CD4-positive, alpha-beta memory T cell (primary cell): Measurements from ENCODE around the gene FHIT. TPM values are rescaled to one million over a fixed set of nuclear protein-coding genes. Genes with fewer than 3 reads are reported as not detected.

Source experiments
- CTCF ChIA-PET: fragments of 350-600 bp; sonication (Branson Sonifier 250); formaldehyde crosslinking; loops from one replicate; lab custom pipeline; 2021; ENCODE audit warnings: inconsistent platforms; ENCODE audit not compliant: partially characterized antibody; lab: Charles Lee
- POLR2A ChIA-PET: fragments of 350-600 bp; sonication (Branson Sonifier 250); formaldehyde crosslinking; loops from one replicate; lab custom pipeline; 2021; ENCODE audit not compliant: partially characterized antibody; lab: Charles Lee
- DNase-seq, 5 donors: peaks; one replicate each; pipeline versions ENCODE4 v3.0.0 to v3.0.0-alpha.2; 2020 to 2022; ENCODE audit warnings: mixed read lengths in 1 of 5
- H3K27ac ChIP-seq: one replicate; pipeline ENCODE4 v1.7.0; 2013; ENCODE audit warnings: low read depth, low read length
- H3K27me3 ChIP-seq: 2 replicates; pipeline ENCODE4 v1.7.0; 2013; ENCODE audit warnings: mild to moderate bottlenecking, low read length, moderate library complexity; ENCODE audit not compliant: insufficient read depth
- H3K36me3 ChIP-seq: 2 replicates; pipeline ENCODE4 v1.7.0; 2013; ENCODE audit warnings: mild to moderate bottlenecking, low read length, moderate library complexity; ENCODE audit not compliant: insufficient read depth
- H3K4me1 ChIP-seq: 2 replicates; pipeline ENCODE4 v1.7.0; 2013; ENCODE audit warnings: mild to moderate bottlenecking, low read length, moderate library complexity; ENCODE audit not compliant: insufficient read depth
- H3K4me3 ChIP-seq, 2 donors: one replicate each; pipeline ENCODE4 v1.7.0; 2013; ENCODE audit warnings: low read length in 2 of 2, mild to moderate bottlenecking in 1 of 2
- H3K9me3 ChIP-seq, 2 donors: one replicate each; pipeline ENCODE4 v1.7.0; 2013; ENCODE audit warnings: low read length in 2 of 2, control low read depth in 1 of 2; ENCODE audit not compliant: control insufficient read depth in 1 of 2
- H3K27ac Mint-ChIP-seq, 7 donors: one replicate each; pipeline ENCODE4 v1.8.0; 2020 to 2021; ENCODE audit warnings: mixed read lengths in 7 of 7, mild to moderate bottlenecking in 6 of 7, inconsistent platforms in 3 of 7, moderate library complexity in 3 of 7
- H3K27me3 Mint-ChIP-seq, 2 donors: one replicate each; pipeline ENCODE4 v1.8.0; 2020 to 2021; ENCODE audit warnings: mixed read lengths in 2 of 2
- H3K36me3 Mint-ChIP-seq, 2 donors: one replicate each; pipeline ENCODE4 v1.8.0; 2020 to 2021; ENCODE audit warnings: mixed read lengths in 2 of 2, inconsistent platforms in 1 of 2, mild to moderate bottlenecking in 1 of 2
- H3K4me1 Mint-ChIP-seq, 4 donors: one replicate each; pipeline ENCODE4 v1.8.0; 2020 to 2021; ENCODE audit warnings: mixed read lengths in 4 of 4, mild to moderate bottlenecking in 1 of 4
- H3K4me3 Mint-ChIP-seq, 8 donors: one replicate each; pipeline ENCODE4 v1.8.0; 2020 to 2021; ENCODE audit warnings: mixed read lengths in 8 of 8, mild to moderate bottlenecking in 7 of 8, moderate library complexity in 6 of 8, inconsistent platforms in 3 of 8
- H3K9me3 Mint-ChIP-seq, 8 donors: one replicate each; pipeline ENCODE4 v1.8.0; 2020 to 2021; ENCODE audit warnings: mixed read lengths in 8 of 8, mild to moderate bottlenecking in 5 of 8, inconsistent platforms in 3 of 8, moderate library complexity in 1 of 8
- intact Hi-C: fragments of 100-400 bp; cut with micrococcal nuclease; formaldehyde crosslinking; loops from one replicate; pipeline ENCODE4 v1.15.1; 2023
- polyA plus RNA-seq, 2 donors: library from polyadenylated mRNA; unstranded; fragments of 300-500 nt; fragmentation: Illumina TruSeq; gene quantifications; one replicate each; pipeline ENCODE4 v1.2.3, GENCODE V29; 2021
- total RNA-seq, 2 experiments: library from RNA; stranded (reverse); gene quantifications; one replicate each; pipeline ENCODE4 v1.2.3, GENCODE V29; 2021

Gene FHIT
- total and polyA plus RNA-seq, 4 experiments from 2014 or later, result 8.5 to 58.7 (median 33.2) TPM

DNA sequence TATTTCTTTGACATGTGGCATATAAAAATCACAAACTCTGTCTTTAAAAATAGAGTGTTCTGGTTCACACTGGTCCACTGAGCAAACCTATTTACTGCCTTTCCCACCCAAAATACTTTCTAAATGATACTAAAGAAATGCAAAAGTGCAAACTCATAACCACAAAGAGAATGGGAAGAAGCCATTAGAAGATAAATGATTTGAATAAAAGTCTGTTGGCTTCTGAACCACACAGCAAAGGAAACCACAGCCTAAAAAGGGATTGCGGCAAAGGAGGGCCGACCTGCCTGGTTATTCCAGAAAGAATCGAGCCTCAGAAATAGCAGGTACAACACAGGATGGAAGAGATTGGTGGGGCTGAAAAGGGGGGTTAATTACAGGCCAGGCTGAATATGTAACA lies 599.5 kb downstream of the FHIT start:
- Mint-ChIP-seq H3K27ac (no peak overlapping the region), H3K27me3 (no peaks in the 10 kb centered on the region), H3K9me3 (peaks cover 0 to 10% (median under 1%) of the 10 kb centered on the region in 8 donors), H3K4me1 (no peaks in the 10 kb centered on the region), H3K4me3 (no peak overlapping the region), H3K36me3 (no peaks in the 10 kb centered on the region)
- POLR2A ChIA-PET, result no interaction called here
- intact Hi-C loops, result no loop called here
- no peak for DNase-seq
- Histone ChIP-seq H3K36me3 (no peaks in the 10 kb centered on the region), H3K9me3 (no peaks in the 10 kb centered on the region), H3K27me3 (no peaks in the 10 kb centered on the region), H3K4me1 (no peaks in the 10 kb centered on the region), H3K4me3 (no peak overlapping the region), H3K27ac (no peak overlapping the region)
- CTCF ChIA-PET, result no interaction called here

DNA sequence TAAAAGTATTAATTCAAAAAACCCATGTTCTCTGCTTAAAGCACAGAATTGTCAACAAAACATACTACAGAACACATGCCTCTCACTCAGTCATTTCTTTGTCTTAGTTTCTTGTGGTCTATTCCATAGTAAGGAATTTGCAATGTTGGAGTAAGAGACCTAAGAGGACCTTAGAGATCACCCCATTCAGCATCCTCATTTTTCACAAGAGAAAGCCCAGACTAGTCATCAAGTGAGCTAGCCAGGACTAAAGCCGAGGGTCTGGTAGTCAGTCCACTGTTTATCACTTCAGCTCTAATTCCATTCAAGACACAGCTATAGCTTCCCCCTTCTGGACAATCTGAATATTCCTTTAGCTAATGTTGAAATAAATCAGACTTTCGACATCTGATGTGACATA lies 601.1 kb downstream of the FHIT start:
- H3K4me3 ChIP-seq, result no peak overlapping the region
- no peaks in the 10 kb centered on the region for H3K36me3 Mint-ChIP-seq
- no peak for DNase-seq
- ChIA-PET CTCF (no interaction called here), POLR2A (no interaction called here)
- no peaks in the 10 kb centered on the region for H3K36me3 ChIP-seq
- H3K27me3 ChIP-seq, result no peaks in the 10 kb centered on the region
- H3K27ac Mint-ChIP-seq, result no peak overlapping the region
- H3K4me1 ChIP-seq, result no peaks in the 10 kb centered on the region
- H3K9me3 ChIP-seq, result no peaks in the 10 kb centered on the region
- H3K4me3 Mint-ChIP-seq, result no peak overlapping the region
- intact Hi-C loops, result no loop called here
- H3K27me3 Mint-ChIP-seq, result no peaks in the 10 kb centered on the region
- peaks cover 0 to 10% (median under 1%) of the 10 kb centered on the region in 8 donors for H3K9me3 Mint-ChIP-seq
- no peaks in the 10 kb centered on the region for H3K4me1 Mint-ChIP-seq
- H3K27ac ChIP-seq, result no peak overlapping the region

DNA sequence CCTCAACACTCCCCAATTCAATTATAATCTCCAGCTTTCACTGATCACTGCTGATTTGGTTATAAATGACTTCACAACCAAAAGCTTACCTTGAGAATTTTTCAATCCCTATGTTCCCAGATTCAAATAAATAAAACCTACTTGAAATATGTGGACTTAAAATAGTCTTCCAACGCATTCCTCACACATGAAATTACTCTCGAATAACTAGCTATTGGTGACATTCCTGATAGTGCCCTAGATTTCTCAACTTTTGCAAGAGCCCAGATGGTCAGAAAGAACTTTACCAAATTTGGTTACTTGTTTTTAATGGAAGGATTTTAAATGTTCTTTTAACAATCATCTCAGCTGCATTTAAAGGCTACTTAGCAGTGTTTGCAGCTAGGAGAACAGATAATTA lies 605.5 kb downstream of the FHIT start:
- Histone ChIP-seq H3K4me1 (no peaks in the 10 kb centered on the region), H3K36me3 (no peaks in the 10 kb centered on the region), H3K9me3 (no peaks in the 10 kb centered on the region), H3K27me3 (no peaks in the 10 kb centered on the region), H3K27ac (no peak overlapping the region), H3K4me3 (no peak overlapping the region)
- Mint-ChIP-seq H3K27ac (no peak overlapping the region), H3K9me3 (peaks cover 0 to 7% (median 0%) of the 10 kb centered on the region in 8 donors), H3K4me1 (no peaks in the 10 kb centered on the region), H3K27me3 (no peaks in the 10 kb centered on the region), H3K4me3 (no peak overlapping the region), H3K36me3 (no peaks in the 10 kb centered on the region)
- intact Hi-C loops, result no loop called here
- ChIA-PET POLR2A (no interaction called here), CTCF (no interaction called here)
- DNase-seq, result no peak

DNA sequence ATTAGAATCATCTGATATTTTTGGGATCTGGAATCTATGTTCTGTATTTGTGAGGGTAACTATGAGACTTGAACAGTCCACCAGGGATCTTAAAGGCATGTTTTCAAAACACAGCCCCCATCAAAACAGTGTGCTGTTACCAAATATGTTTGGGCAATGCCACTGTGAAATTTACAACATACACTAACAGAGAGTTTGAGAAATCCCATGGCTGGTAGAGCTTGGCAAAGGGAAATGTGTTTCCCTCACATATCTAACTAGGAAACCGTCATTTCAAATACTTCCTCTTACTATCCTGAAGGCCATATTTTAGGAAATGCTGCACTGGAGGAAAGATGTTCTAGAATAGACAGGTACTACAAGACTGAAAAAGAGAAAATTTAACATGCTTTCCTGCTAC lies 607.4 kb downstream of the FHIT start:
- no peak overlapping the region for H3K27ac Mint-ChIP-seq
- H3K27me3 ChIP-seq, result no peaks in the 10 kb centered on the region
- no peaks in the 10 kb centered on the region for H3K4me1 Mint-ChIP-seq
- no peaks in the 10 kb centered on the region for H3K27me3 Mint-ChIP-seq
- peaks cover 0 to 9% (median 0%) of the 10 kb centered on the region in 8 donors for H3K9me3 Mint-ChIP-seq
- no peak for DNase-seq
- POLR2A ChIA-PET, result no interaction called here
- H3K4me1 ChIP-seq, result no peaks in the 10 kb centered on the region
- no peak overlapping the region for H3K4me3 ChIP-seq
- intact Hi-C loops, result no loop called here
- CTCF ChIA-PET, result no interaction called here
- no peaks in the 10 kb centered on the region for H3K36me3 ChIP-seq
- no peak overlapping the region for H3K4me3 Mint-ChIP-seq
- no peaks in the 10 kb centered on the region for H3K9me3 ChIP-seq
- H3K36me3 Mint-ChIP-seq, result no peaks in the 10 kb centered on the region
- no peak overlapping the region for H3K27ac ChIP-seq

- Histone ChIP-seq H3K27me3 (no peaks in the 10 kb centered on the region), H3K36me3 (no peaks in the 10 kb centered on the region), H3K4me1 (no peaks in the 10 kb centered on the region), H3K9me3 (no peaks in the 10 kb centered on the region), H3K27ac (no peak overlapping the region), H3K4me3 (no peak overlapping the region)
- no peak overlapping the region for H3K27ac Mint-ChIP-seq
- H3K4me3 Mint-ChIP-seq, result no peak overlapping the region
- H3K27me3 Mint-ChIP-seq, result no peaks in the 10 kb centered on the region
- ChIA-PET CTCF (no interaction called here), POLR2A (no interaction called here)
- H3K9me3 Mint-ChIP-seq, result peaks cover 0 to 9% (median 0%) of the 10 kb centered on the region in 8 donors
- intact Hi-C loops, result no loop called here
- no peak for DNase-seq
- no peaks in the 10 kb centered on the region for H3K4me1 Mint-ChIP-seq
- H3K36me3 Mint-ChIP-seq, result no peaks in the 10 kb centered on the region
Observed at GRCh38 chr3:60641354-60641753, 609.9 kb downstream of the FHIT start.

GRCh38 chr3:60636846-60637245 lies 614.4 kb downstream of the FHIT start:
- CTCF ChIA-PET, result no interaction called here

DNA sequence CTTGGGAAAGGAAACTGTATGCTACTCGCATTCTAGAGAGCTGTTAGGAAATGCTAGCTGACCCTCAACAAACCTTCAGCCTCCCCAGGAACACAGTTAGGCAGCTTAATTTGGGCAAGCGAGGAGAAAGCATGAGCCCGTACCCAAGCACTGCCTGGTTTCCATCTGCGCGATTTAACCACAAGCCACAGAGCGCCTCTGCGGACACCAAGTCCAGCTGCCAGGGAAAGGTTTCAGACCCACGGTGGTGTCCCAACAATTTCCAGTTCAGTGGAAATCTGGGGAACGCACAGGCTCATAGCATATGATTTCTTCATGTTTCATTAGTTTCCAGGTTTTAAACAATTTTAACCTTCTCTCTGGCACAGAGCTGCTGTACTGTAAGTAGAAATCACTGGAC lies 617.6 kb downstream of the FHIT start:
- Histone ChIP-seq H3K4me1 (no peaks in the 10 kb centered on the region), H3K4me3 (no peak overlapping the region), H3K27me3 (no peaks in the 10 kb centered on the region), H3K27ac (no peak overlapping the region), H3K9me3 (no peaks in the 10 kb centered on the region), H3K36me3 (no peaks in the 10 kb centered on the region)
- Mint-ChIP-seq H3K27ac (no peak overlapping the region), H3K27me3 (peaks cover 0 to 2% of the 10 kb centered on the region in 2 donors), H3K36me3 (no peaks in the 10 kb centered on the region), H3K9me3 (peaks cover 0 to 3% (median 0%) of the 10 kb centered on the region in 8 donors), H3K4me3 (no peak overlapping the region), H3K4me1 (no peaks in the 10 kb centered on the region)
- ChIA-PET POLR2A (no interaction called here), CTCF (no interaction called here)
- intact Hi-C loops, result no loop called here
- no peak for DNase-seq

More at GRCh38 chr3:60636846-60637245, 614.4 kb downstream of the FHIT start:
- no peak overlapping the region for H3K27ac Mint-ChIP-seq
- DNase-seq, result no peak
- no peaks in the 10 kb centered on the region for H3K4me1 Mint-ChIP-seq
- peaks cover 0 to 4% (median 0%) of the 10 kb centered on the region in 8 donors for H3K9me3 Mint-ChIP-seq
- POLR2A ChIA-PET, result no interaction called here
- Histone ChIP-seq H3K4me3 (no peak overlapping the region), H3K36me3 (no peaks in the 10 kb centered on the region), H3K27me3 (no peaks in the 10 kb centered on the region), H3K9me3 (no peaks in the 10 kb centered on the region), H3K27ac (no peak overlapping the region), H3K4me1 (no peaks in the 10 kb centered on the region)
- intact Hi-C loops, result no loop called here
- no peak overlapping the region for H3K4me3 Mint-ChIP-seq
- peaks cover 0 to 2% of the 10 kb centered on the region in 2 donors for H3K27me3 Mint-ChIP-seq
- no peaks in the 10 kb centered on the region for H3K36me3 Mint-ChIP-seq

DNA sequence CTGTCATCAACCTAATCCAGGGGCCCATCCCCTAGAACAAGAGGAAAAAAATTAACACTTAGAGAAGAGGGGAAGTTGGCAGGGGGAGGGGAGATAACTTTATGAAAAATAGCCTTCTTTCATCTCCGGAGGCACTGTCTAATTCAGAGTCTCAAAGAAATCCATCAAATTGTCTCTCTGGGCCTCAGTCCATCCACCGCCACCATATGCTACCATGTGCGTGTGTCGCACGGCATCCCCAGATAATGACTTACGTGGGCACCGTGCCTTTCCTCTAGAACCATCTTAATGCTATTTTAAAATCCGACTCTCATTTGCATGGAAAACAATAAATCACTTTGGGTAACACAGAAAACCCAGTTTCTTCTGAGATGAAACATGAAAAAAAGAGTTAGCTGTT lies 619.7 kb downstream of the FHIT start:
- DNase-seq, result no peak
- Mint-ChIP-seq H3K36me3 (no peaks in the 10 kb centered on the region), H3K27ac (no peak overlapping the region), H3K27me3 (peaks cover 0 to 2% of the 10 kb centered on the region in 2 donors), H3K4me3 (no peak overlapping the region), H3K4me1 (no peaks in the 10 kb centered on the region), H3K9me3 (peaks cover 0 to 3% (median 0%) of the 10 kb centered on the region in 8 donors)
- POLR2A ChIA-PET, result no interaction called here
- no peaks in the 10 kb centered on the region for H3K27me3 ChIP-seq
- CTCF ChIA-PET, result interaction anchor here (0.9 kb wide), 1 partner anchor 342 kb away, joined by 3 read pairs; no protein-coding TSS in a partner anchor
- no peaks in the 10 kb centered on the region for H3K9me3 ChIP-seq
- H3K27ac ChIP-seq, result no peak overlapping the region
- no peaks in the 10 kb centered on the region for H3K36me3 ChIP-seq
- no peaks in the 10 kb centered on the region for H3K4me1 ChIP-seq
- H3K4me3 ChIP-seq, result no peak overlapping the region
- intact Hi-C loops, result no loop called here
